Naive thymus-derived CD4-positive, alpha-beta T cell (primary cell): ENCODE results near the gene F8. TPM values are rescaled to one million over a fixed set of nuclear protein-coding genes. Genes with fewer than 3 reads are reported as not detected.
"Not testable (repeated sequence)": the region's sequence is repeated elsewhere in the genome, so short reads cannot be mapped to it uniquely, and the experiment has no call there.

Experiments used
- ATAC-seq: fragments of 150-1000 bp; cut with Tn5 transposase; 2 replicates; pipeline ENCODE4 v1.10.0; 2021; ENCODE audit warnings: mild to moderate bottlenecking, moderate library complexity
- CTCF ChIA-PET: fragments of 350-600 bp; sonication (Branson Sonifier 250); formaldehyde crosslinking; loops from one replicate; lab custom pipeline; 2021; ENCODE audit warnings: antibody characterized with exemption; lab: Charles Lee
- POLR2A ChIA-PET: fragments of 350-600 bp; sonication (Branson Sonifier 250); formaldehyde crosslinking; loops from one replicate; lab custom pipeline; 2021; ENCODE audit warnings: antibody characterized with exemption, inconsistent platforms; lab: Charles Lee
- DNase-seq, 9 donors: peaks; one replicate each; pipeline versions ENCODE4 v3.0.0 to v3.0.0-alpha.2; 2020 to 2022; ENCODE audit warnings: mixed read lengths in 1 of 9
- H3K27ac ChIP-seq: one replicate; pipeline ENCODE4 v1.7.0; 2013; ENCODE audit warnings: mild to moderate bottlenecking, low read depth, low read length, moderate library complexity
- H3K27me3 ChIP-seq, 2 donors: one replicate each; pipeline ENCODE4 v1.7.0; 2013; ENCODE audit warnings: low read length in 2 of 2, mild to moderate bottlenecking in 2 of 2, moderate library complexity in 2 of 2; ENCODE audit not compliant: control insufficient read depth in 2 of 2, insufficient read depth in 2 of 2
- H3K36me3 ChIP-seq, 3 experiments: 1 replicate in 2 of 3; 2 replicates in 1 of 3; pipeline ENCODE4 v1.7.0; 2013; ENCODE audit warnings: low read length in 3 of 3, mild to moderate bottlenecking in 3 of 3, moderate library complexity in 1 of 3; ENCODE audit not compliant: insufficient read depth in 3 of 3, control insufficient read depth in 2 of 3
- H3K4me1 ChIP-seq, 2 donors: one replicate each; pipeline ENCODE4 v1.7.0; 2013; ENCODE audit warnings: low read length in 2 of 2, mild to moderate bottlenecking in 2 of 2, moderate library complexity in 1 of 2; ENCODE audit not compliant: control insufficient read depth in 2 of 2, insufficient read depth in 2 of 2
- H3K4me3 ChIP-seq: 2 replicates; pipeline ENCODE4 v1.7.0; 2013; ENCODE audit warnings: mild to moderate bottlenecking, low read length
- H3K9me3 ChIP-seq, 3 experiments: 1 replicate in 2 of 3; 2 replicates in 1 of 3; pipeline ENCODE4 v1.7.0; 2013; ENCODE audit warnings: low read length in 3 of 3; ENCODE audit not compliant: control insufficient read depth in 2 of 3
- H3K27ac Mint-ChIP-seq, 9 donors: one replicate each; pipeline ENCODE4 v1.8.0; 2020 to 2022; ENCODE audit warnings: mixed read lengths in 9 of 9, mild to moderate bottlenecking in 8 of 9, moderate library complexity in 5 of 9, inconsistent platforms in 2 of 9
- H3K27me3 Mint-ChIP-seq, 5 donors: one replicate each; pipeline ENCODE4 v1.8.0; 2021 to 2022; ENCODE audit warnings: mixed read lengths in 5 of 5, mild to moderate bottlenecking in 1 of 5
- H3K36me3 Mint-ChIP-seq, 5 donors: one replicate each; pipeline ENCODE4 v1.8.0; 2020 to 2022; ENCODE audit warnings: mixed read lengths in 5 of 5, mild to moderate bottlenecking in 3 of 5, inconsistent platforms in 1 of 5
- H3K4me1 Mint-ChIP-seq, 7 donors: one replicate each; pipeline ENCODE4 v1.8.0; 2020 to 2022; ENCODE audit warnings: mixed read lengths in 7 of 7, mild to moderate bottlenecking in 3 of 7, inconsistent platforms in 1 of 7
- H3K4me3 Mint-ChIP-seq, 10 donors: one replicate each; pipeline ENCODE4 v1.8.0; 2020 to 2022; ENCODE audit warnings: mild to moderate bottlenecking in 10 of 10, mixed read lengths in 10 of 10, moderate library complexity in 6 of 10, inconsistent platforms in 2 of 10
- H3K9me3 Mint-ChIP-seq, 11 donors: one replicate each; pipeline ENCODE4 v1.8.0; 2020 to 2022; ENCODE audit warnings: mixed read lengths in 11 of 11, mild to moderate bottlenecking in 4 of 11, inconsistent platforms in 1 of 11, moderate library complexity in 1 of 11
- intact Hi-C, 2 donors: fragments of 100-400 bp; cut with micrococcal nuclease; formaldehyde crosslinking; loops; one replicate each; pipeline ENCODE4 v1.15.1; 2023
- polyA plus RNA-seq, 2 donors: library from polyadenylated mRNA; unstranded; fragments of 300-500 nt; fragmentation: Illumina TruSeq; gene quantifications; one replicate each; pipeline ENCODE4 v1.2.3, GENCODE V29; 2021
- total RNA-seq, 6 experiments: library from RNA in 5 of 6; stranded (reverse) in 5 of 6; gene quantifications; 1 replicate in 5 of 6; 2 replicates in 1 of 6; pipeline ENCODE4 v1.2.3 and lab custom pipeline; 2021 to 2026

The F8 gene
- total and polyA plus RNA-seq, 7 experiments from 2014 or later = 0.61 to 5.7 (median 1.3) TPM

GRCh38 chrX:154819771-154820341 lies 202.7 kb downstream of the F8 start:
- Mint-ChIP-seq H3K36me3 (no peaks in the 10 kb centered on the region), H3K27ac (no peak overlapping the region), H3K4me3 (no peak overlapping the region), H3K27me3 (peaks cover 0 to 10% (median 0%) of the 10 kb centered on the region in 5 donors), H3K9me3 (no peaks in the 10 kb centered on the region), H3K4me1 (peaks cover 0 to 2% (median 0%) of the 10 kb centered on the region in 7 donors)
- H3K4me1 ChIP-seq = no peaks in the 10 kb centered on the region
- intact Hi-C loops = no loop called here
- no peak overlapping the region for H3K27ac ChIP-seq
- H3K9me3 ChIP-seq = no peaks in the 10 kb centered on the region
- ChIA-PET CTCF (no interaction called here), POLR2A (interaction anchor here (0.6 kb wide), 1 partner anchor 23 kb away, joined by 3 read pairs; no protein-coding TSS in a partner anchor)
- no peak overlapping the region for H3K4me3 ChIP-seq
- H3K36me3 ChIP-seq = no peaks in the 10 kb centered on the region
- no peaks in the 10 kb centered on the region for H3K27me3 ChIP-seq
- no peak for DNase-seq
- no peak for ATAC-seq

- CTCF ChIA-PET = no interaction called here
- peaks cover 0 to 14% (median 0%) of the 10 kb centered on the region in 5 donors for H3K27me3 Mint-ChIP-seq
- H3K27ac ChIP-seq = no peak overlapping the region
- no peaks in the 10 kb centered on the region for H3K9me3 Mint-ChIP-seq
- no peaks in the 10 kb centered on the region for H3K36me3 ChIP-seq
- no peaks in the 10 kb centered on the region for H3K9me3 ChIP-seq
- intact Hi-C loops = no loop called here
- peak overlapping the region in 1 of 9 donors; percentile 67 for H3K27ac Mint-ChIP-seq
- H3K4me1 ChIP-seq = no peaks in the 10 kb centered on the region
- POLR2A ChIA-PET = interaction anchor here (0.6 kb wide), 1 partner anchor 22 kb away, joined by 3 read pairs; no protein-coding TSS in a partner anchor
- no peaks in the 10 kb centered on the region for H3K36me3 Mint-ChIP-seq
- H3K4me1 Mint-ChIP-seq = peaks cover 0 to 2% (median 0%) of the 10 kb centered on the region in 7 donors
- ATAC-seq = no peak
- no peaks in the 10 kb centered on the region for H3K27me3 ChIP-seq
- no peak overlapping the region for H3K4me3 Mint-ChIP-seq
- no peak for DNase-seq
- no peak overlapping the region for H3K4me3 ChIP-seq
Measured at GRCh38 chrX:154818916-154819770, 203.4 kb downstream of the F8 start.

- H3K9me3 ChIP-seq, H3K27ac ChIP-seq, POLR2A ChIA-PET, H3K9me3 Mint-ChIP-seq, H3K4me3 ChIP-seq, H3K36me3 ChIP-seq, H3K4me3 Mint-ChIP-seq, intact Hi-C loops, H3K4me1 ChIP-seq, H3K4me1 Mint-ChIP-seq, CTCF ChIA-PET, H3K36me3 Mint-ChIP-seq, H3K27ac Mint-ChIP-seq, H3K27me3 ChIP-seq, ATAC-seq, DNase-seq: not testable (repeated sequence)
- H3K27me3 Mint-ChIP-seq = peaks cover 0 to 25% (median 0%) of the 10 kb centered on the region in 5 donors
Measured at GRCh38 chrX:154817048-154817618, 205.4 kb downstream of the F8 start.

GRCh38 chrX:154816326-154816898 lies 206.1 kb downstream of the F8 start:
- CTCF ChIA-PET, H3K9me3 Mint-ChIP-seq, H3K4me3 Mint-ChIP-seq, H3K4me3 ChIP-seq, H3K4me1 Mint-ChIP-seq, intact Hi-C loops, H3K27ac ChIP-seq, H3K27ac Mint-ChIP-seq, H3K9me3 ChIP-seq, H3K36me3 Mint-ChIP-seq, DNase-seq, POLR2A ChIA-PET, ATAC-seq, H3K4me1 ChIP-seq, H3K36me3 ChIP-seq, H3K27me3 ChIP-seq: not testable (repeated sequence)
- peaks cover 0 to 27% (median 0%) of the 10 kb centered on the region in 5 donors for H3K27me3 Mint-ChIP-seq

DNA sequence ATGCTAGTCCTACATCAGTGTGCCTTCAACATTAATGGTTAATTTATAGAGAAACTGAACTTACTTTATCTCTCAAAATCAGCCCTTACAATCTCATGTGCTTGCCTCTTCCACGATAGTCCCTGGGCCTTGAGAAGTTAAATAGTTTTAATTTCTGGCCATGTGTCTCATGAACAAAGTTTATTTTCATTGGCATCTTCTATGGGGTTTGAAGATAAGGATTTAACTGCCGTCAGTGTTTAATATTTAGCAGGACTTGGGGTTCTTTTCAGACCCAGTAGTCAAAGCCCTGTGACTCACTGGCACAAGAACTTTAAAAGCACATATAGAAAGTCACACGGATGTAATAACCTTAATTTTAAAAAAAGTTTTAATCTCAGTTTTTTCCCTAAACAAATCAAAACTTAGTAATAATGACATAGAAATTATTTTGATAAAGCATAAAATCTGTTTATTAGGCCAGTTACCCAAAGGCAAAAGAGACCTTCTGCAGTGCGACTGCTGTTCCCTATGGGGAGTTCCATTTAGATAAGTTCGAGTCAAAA lies 207.2 kb downstream of the F8 start:
- no peaks in the 10 kb centered on the region for H3K36me3 Mint-ChIP-seq
- no peak for DNase-seq
- ATAC-seq = no peak
- Histone ChIP-seq H3K9me3 (no peaks in the 10 kb centered on the region), H3K36me3 (no peaks in the 10 kb centered on the region), H3K4me3 (no peak overlapping the region), H3K27ac (no peak overlapping the region), H3K27me3 (no peaks in the 10 kb centered on the region), H3K4me1 (no peaks in the 10 kb centered on the region)
- H3K4me1 Mint-ChIP-seq = peaks cover 0 to 2% (median 0%) of the 10 kb centered on the region in 7 donors
- H3K27ac Mint-ChIP-seq = no peak overlapping the region
- ChIA-PET CTCF (no interaction called here), POLR2A (no interaction called here)
- peaks cover 0 to 26% (median 0%) of the 10 kb centered on the region in 5 donors for H3K27me3 Mint-ChIP-seq
- H3K9me3 Mint-ChIP-seq = no peaks in the 10 kb centered on the region
- no peak overlapping the region for H3K4me3 Mint-ChIP-seq
- intact Hi-C loops = no loop called here

GRCh38 chrX:154813801-154814200 lies 208.7 kb downstream of the F8 start:
- no peaks in the 10 kb centered on the region for H3K4me1 ChIP-seq
- H3K4me3 ChIP-seq = no peak overlapping the region
- Mint-ChIP-seq H3K4me3 (no peak overlapping the region), H3K4me1 (peaks cover 0 to 2% (median 0%) of the 10 kb centered on the region in 7 donors), H3K9me3 (no peaks in the 10 kb centered on the region), H3K36me3 (no peaks in the 10 kb centered on the region), H3K27me3 (peaks cover 0 to 22% (median 0%) of the 10 kb centered on the region in 5 donors), H3K27ac (no peak overlapping the region)
- CTCF ChIA-PET = no interaction called here
- H3K36me3 ChIP-seq = no peaks in the 10 kb centered on the region
- ATAC-seq (no peak), DNase-seq (no peak)
- no peaks in the 10 kb centered on the region for H3K9me3 ChIP-seq
- POLR2A ChIA-PET = no interaction called here
- no peaks in the 10 kb centered on the region for H3K27me3 ChIP-seq
- intact Hi-C loops = no loop called here
- no peak overlapping the region for H3K27ac ChIP-seq
